ENCODE results near the gene HPS3. TPM values are rescaled to one million over a fixed set of nuclear protein-coding genes. Genes with fewer than 3 reads are reported as not detected.

The HPS3 gene
- total RNA-seq, 1 experiment from 2014 or later: 62.2 TPM

- DNase-seq (ENCODE audit: low read depth): peak; percentile 18
Measured at GRCh38 chr3:149122721-149123578, 6.5 kb upstream of the HPS3 start.

- peak; percentile 31 for DNase-seq (ENCODE audit: low read depth)
Measured at GRCh38 chr3:149128821-149129220, 617 bp upstream of the HPS3 start.

GRCh38 chr3:149131589-149131988 is 2.2 kb downstream of the HPS3 start:
- DNase-seq (ENCODE audit: low read depth): no peak

GRCh38 chr3:149134575-149134974 is 5.1 kb downstream of the HPS3 start:
- DNase-seq (ENCODE audit: low read depth): peak; percentile 92

GRCh38 chr3:149142682-149143081 is 13.2 kb downstream of the HPS3 start:
- DNase-seq (ENCODE audit: low read depth): no peak

GRCh38 chr3:149145356-149145755 is 15.9 kb downstream of the HPS3 start:
- no peak for DNase-seq (ENCODE audit: low read depth)

- no peak for DNase-seq (ENCODE audit: low read depth)
Measured at GRCh38 chr3:149145974-149146373, 16.5 kb downstream of the HPS3 start.

GRCh38 chr3:149150436-149150835 is 21.0 kb downstream of the HPS3 start:
- DNase-seq (ENCODE audit: low read depth): no peak

- DNase-seq (ENCODE audit: low read depth): peak; percentile 89
Measured at GRCh38 chr3:149151843-149152242, 22.4 kb downstream of the HPS3 start.

GRCh38 chr3:149152420-149152819 is 23.0 kb downstream of the HPS3 start:
- peak; percentile 83 for DNase-seq (ENCODE audit: low read depth)

- peak; percentile 63 for DNase-seq (ENCODE audit: low read depth)
Measured at GRCh38 chr3:149153402-149153801, 24.0 kb downstream of the HPS3 start.

- DNase-seq (ENCODE audit: low read depth): no peak
Measured at GRCh38 chr3:149160754-149161300, 31.4 kb downstream of the HPS3 start.

GRCh38 chr3:149162007-149162406 is 32.6 kb downstream of the HPS3 start:
- DNase-seq (ENCODE audit: low read depth): no peak

- no peak for DNase-seq (ENCODE audit: low read depth)
Measured at GRCh38 chr3:149163066-149163465, 33.6 kb downstream of the HPS3 start.

- DNase-seq (ENCODE audit: low read depth): no peak
Measured at GRCh38 chr3:149167898-149168297, 38.5 kb downstream of the HPS3 start.

GRCh38 chr3:149170672-149171071 is 41.2 kb downstream of the HPS3 start:
- no peak for DNase-seq (ENCODE audit: low read depth)

GRCh38 chr3:149174901-149175300 is 45.5 kb downstream of the HPS3 start:
- DNase-seq (ENCODE audit: low read depth): peak; percentile 69

- DNase-seq (ENCODE audit: low read depth): no peak
Measured at GRCh38 chr3:149177122-149177521, 47.7 kb downstream of the HPS3 start.

- peak; percentile 86 for DNase-seq (ENCODE audit: low read depth)
Measured at GRCh38 chr3:149179220-149179619, 49.8 kb downstream of the HPS3 start.

- DNase-seq (ENCODE audit: low read depth): peak; percentile 100
Measured at GRCh38 chr3:149180057-149180573, 50.7 kb downstream of the HPS3 start.

- no peak for DNase-seq (ENCODE audit: low read depth)
Measured at GRCh38 chr3:149181182-149181581, 51.7 kb downstream of the HPS3 start.

- no peak for DNase-seq (ENCODE audit: low read depth)
Measured at GRCh38 chr3:149186219-149186618, 56.8 kb downstream of the HPS3 start.

GRCh38 chr3:149186721-149187120 is 57.3 kb downstream of the HPS3 start:
- no peak for DNase-seq (ENCODE audit: low read depth)

Data from M059J (cell line).